ENCODE data around the gene ZNF101. TPM values are rescaled to one million over a fixed set of nuclear protein-coding genes. Genes with fewer than 3 reads are reported as not detected.
"Not testable (repeated sequence)": the region's sequence is repeated elsewhere in the genome, so short reads cannot be mapped to it uniquely, and the experiment has no call there.

ZNF101 gene
- total RNA-seq, 4 donors from 2014 or later, result 4.0 to 12.0 (median 10.5) TPM

DNA sequence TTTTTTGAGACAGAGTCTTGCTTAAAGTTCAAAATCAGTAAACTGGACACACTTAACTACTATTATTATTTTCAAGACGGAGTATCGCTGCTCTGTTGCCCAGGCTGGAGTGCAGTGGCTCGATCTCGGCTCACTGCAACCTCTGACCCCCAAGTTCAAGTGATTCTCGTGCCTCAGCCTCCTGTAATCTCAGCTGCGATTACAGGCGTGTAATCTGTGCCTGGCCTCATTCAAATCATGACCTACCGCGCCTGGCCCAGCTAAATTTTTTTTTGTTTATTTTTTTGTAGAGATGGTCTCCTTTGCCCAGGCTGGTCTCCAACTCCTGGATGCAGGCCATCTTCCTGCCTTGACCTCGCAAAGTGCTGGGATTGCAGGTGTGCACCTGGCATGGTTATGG, 23.0 kb downstream of the ZNF101 start:
- TF ChIP-seq, protein P1, sequence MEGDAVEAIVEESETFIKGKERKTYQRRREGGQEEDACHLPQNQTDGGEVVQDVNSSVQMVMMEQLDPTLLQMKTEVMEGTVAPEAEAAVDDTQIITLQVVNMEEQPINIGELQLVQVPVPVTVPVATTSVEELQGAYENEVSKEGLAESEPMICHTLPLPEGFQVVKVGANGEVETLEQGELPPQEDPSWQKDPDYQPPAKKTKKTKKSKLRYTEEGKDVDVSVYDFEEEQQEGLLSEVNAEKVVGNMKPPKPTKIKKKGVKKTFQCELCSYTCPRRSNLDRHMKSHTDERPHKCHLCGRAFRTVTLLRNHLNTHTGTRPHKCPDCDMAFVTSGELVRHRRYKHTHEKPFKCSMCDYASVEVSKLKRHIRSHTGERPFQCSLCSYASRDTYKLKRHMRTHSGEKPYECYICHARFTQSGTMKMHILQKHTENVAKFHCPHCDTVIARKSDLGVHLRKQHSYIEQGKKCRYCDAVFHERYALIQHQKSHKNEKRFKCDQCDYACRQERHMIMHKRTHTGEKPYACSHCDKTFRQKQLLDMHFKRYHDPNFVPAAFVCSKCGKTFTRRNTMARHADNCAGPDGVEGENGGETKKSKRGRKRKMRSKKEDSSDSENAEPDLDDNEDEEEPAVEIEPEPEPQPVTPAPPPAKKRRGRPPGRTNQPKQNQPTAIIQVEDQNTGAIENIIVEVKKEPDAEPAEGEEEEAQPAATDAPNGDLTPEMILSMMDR (IDR thresholded peaks at IDR 0.05), result no peak
- TF ChIP-seq EP300 (IDR thresholded peaks at IDR 0.05) (no peak), POLR2A (IDR thresholded peaks at IDR 0.05) (no peak)
- Histone ChIP-seq H3K4me3 (no peak overlapping the region), H3K4me1 (no peaks in the 10 kb centered on the region), H3K27me3 (no peaks in the 10 kb centered on the region), H3K36me3 (peaks cover 0 to 11% (median 0%) of the 10 kb centered on the region in 3 donors), H3K27ac (no peak overlapping the region), H3K9me3 (peaks cover 0 to 33% (median 5%) of the 10 kb centered on the region in 4 donors)
- DNase-seq (ENCODE audit: low spot score in 2 of 2), result no peak
- WGBS, 2 donors, result 86 to 97% methylated on average over 10 of the region's 10 CpGs

- 79 to 82% methylated on average over 2 of the region's 2 CpGs for WGBS, 2 donors
- no peak overlapping the region for H3K4me3 ChIP-seq
- H3K27ac ChIP-seq, result no peak overlapping the region
- DNase-seq (ENCODE audit: low spot score in 2 of 2), result no peak
- peaks cover 0 to 74% (median 23%) of the 10 kb centered on the region in 4 donors for H3K9me3 ChIP-seq
- H3K36me3 ChIP-seq, result peaks cover 0 to 37% (median 0%) of the 10 kb centered on the region in 3 donors
- TF ChIP-seq EP300 (IDR thresholded peaks at IDR 0.05), result no peak
- TF ChIP-seq POLR2A (IDR thresholded peaks at IDR 0.05), result no peak
- TF ChIP-seq, protein P1 (IDR thresholded peaks at IDR 0.05), result no peak
- no peaks in the 10 kb centered on the region for H3K4me1 ChIP-seq
- H3K27me3 ChIP-seq, result no peaks in the 10 kb centered on the region
Measured at GRCh38 chr19:19696386-19696785, 27.7 kb downstream of the ZNF101 start.

DNA sequence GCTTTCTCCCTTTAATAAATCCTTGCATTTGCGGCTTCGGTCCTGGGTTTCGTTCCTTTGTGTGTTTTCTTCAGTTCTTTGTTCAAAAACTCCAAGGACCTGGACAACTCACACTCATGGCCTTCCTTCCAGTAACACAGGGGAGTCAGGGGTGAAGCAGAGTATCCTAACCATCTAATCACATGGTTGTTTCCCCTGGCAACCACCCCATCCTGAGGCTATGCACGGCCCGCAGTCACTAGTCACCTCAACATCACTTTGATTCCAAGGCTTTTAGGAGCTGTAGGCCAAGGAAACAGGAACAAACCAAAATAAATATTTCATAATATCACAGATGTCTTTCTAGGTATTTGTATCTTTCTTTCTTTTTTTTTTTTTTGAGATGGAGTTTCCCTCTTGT, 28.9 kb downstream of the ZNF101 start:
- no peak for TF ChIP-seq POLR2A (IDR thresholded peaks at IDR 0.05)
- no peak for TF ChIP-seq EP300 (IDR thresholded peaks at IDR 0.05)
- TF ChIP-seq, protein P1 (IDR thresholded peaks at IDR 0.05), result no peak
- no peak for DNase-seq (ENCODE audit: low spot score in 2 of 2)
- no peaks in the 10 kb centered on the region for H3K4me1 ChIP-seq
- H3K27me3 ChIP-seq, result no peaks in the 10 kb centered on the region
- 93 to 94% methylated on average over 5 of the region's 5 CpGs for WGBS, 2 donors
- H3K9me3 ChIP-seq, result peaks cover 0 to 86% (median 28%) of the 10 kb centered on the region in 4 donors
- H3K36me3 ChIP-seq, result peaks cover 0 to 49% (median 0%) of the 10 kb centered on the region in 3 donors
- H3K27ac ChIP-seq, result no peak overlapping the region
- no peak overlapping the region for H3K4me3 ChIP-seq

GRCh38 chr19:19700493-19700892, 31.9 kb downstream of the ZNF101 start:
- H3K27ac ChIP-seq; H3K4me1 ChIP-seq; H3K4me3 ChIP-seq; H3K27me3 ChIP-seq; DNase-seq (ENCODE audit: low spot score in 2 of 2): not testable (repeated sequence)
- WGBS, 2 donors, result 96 to 97% methylated on average over 1 of the region's 1 CpG
- H3K9me3 ChIP-seq, result peaks cover 0 to 100% (median 40%) of the 10 kb centered on the region in 4 donors
- peaks cover 0 to 78% (median 9%) of the 10 kb centered on the region in 3 donors for H3K36me3 ChIP-seq

GRCh38 chr19:19704836-19705235, 36.2 kb downstream of the ZNF101 start:
- H3K4me3 ChIP-seq, result no peak overlapping the region
- H3K27ac ChIP-seq, result no peak overlapping the region
- peaks cover 0 to 99% (median 9%) of the 10 kb centered on the region in 3 donors for H3K36me3 ChIP-seq
- no peaks in the 10 kb centered on the region for H3K27me3 ChIP-seq
- WGBS, 2 donors, result 86 to 94% methylated on average over 6 of the region's 6 CpGs
- no peak for DNase-seq (ENCODE audit: low spot score in 2 of 2)
- no peaks in the 10 kb centered on the region for H3K4me1 ChIP-seq
- TF ChIP-seq POLR2A (IDR thresholded peaks at IDR 0.05) (no peak), EP300 (IDR thresholded peaks at IDR 0.05) (no peak)
- TF ChIP-seq, protein P1 (IDR thresholded peaks at IDR 0.05), result no peak
- H3K9me3 ChIP-seq, result peaks cover 10 to 100% (median 48%) of the 10 kb centered on the region in 4 donors

DNA sequence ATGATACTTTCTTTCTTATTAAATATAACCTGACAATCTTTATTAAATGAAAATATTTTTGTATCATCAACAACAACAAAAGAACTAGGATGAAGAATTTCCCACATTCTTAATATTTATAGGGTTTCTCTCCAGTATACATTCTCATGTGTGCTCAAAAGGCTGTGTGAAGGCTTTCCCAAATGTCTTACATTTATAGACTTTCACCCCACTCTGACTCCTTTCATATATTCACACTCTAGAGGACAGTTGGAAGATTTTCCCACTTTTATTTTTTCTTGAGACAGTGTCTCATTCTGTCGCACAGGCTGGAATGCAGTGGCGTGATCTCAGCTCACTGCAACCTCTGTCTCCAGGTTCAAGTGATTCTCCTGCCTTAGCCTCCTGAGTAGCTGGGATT, 41.9 kb downstream of the ZNF101 start:
- Histone ChIP-seq H3K4me3 (no peak overlapping the region), H3K36me3 (peaks cover 24 to 99% (median 31%) of the 10 kb centered on the region in 3 donors), H3K9me3 (peaks cover 35 to 100% (median 68%) of the 10 kb centered on the region in 4 donors), H3K27me3 (no peaks in the 10 kb centered on the region), H3K4me1 (no peaks in the 10 kb centered on the region), H3K27ac (no peak overlapping the region)
- DNase-seq (ENCODE audit: low spot score in 2 of 2), result no peak
- WGBS, 2 donors, result 97 to 100% methylated on average over 2 of the region's 2 CpGs
- TF ChIP-seq POLR2A (IDR thresholded peaks at IDR 0.05) (no peak), EP300 (IDR thresholded peaks at IDR 0.05) (no peak)
- TF ChIP-seq, protein P1 (IDR thresholded peaks at IDR 0.05), result no peak

Data from tibial nerve (tissue), 4 donors.